ENCODE measurements around the gene CCDC7. TPM values are rescaled to one million over a fixed set of nuclear protein-coding genes. Genes with fewer than 3 reads are reported as not detected.
"Not testable (repeated sequence)": the region's sequence is repeated elsewhere in the genome, so short reads cannot be mapped to it uniquely, and the experiment has no call there.

The CCDC7 gene
- total RNA-seq, 2 experiments from 2014 or later: 9.8 to 12.3 TPM

- Histone ChIP-seq H3K79me2 (ENCODE audit: insufficient read depth, low read depth, low read length) (no peaks in the 10 kb centered on the region), H3K4me1 (ENCODE audit: insufficient read depth, low read length, poor library complexity, severe bottlenecking) (no peaks in the 10 kb centered on the region), H3K4me2 (ENCODE audit: low read length) (no peak overlapping the region), H3K36me3 (ENCODE audit: insufficient read depth, low read length) (no peaks in the 10 kb centered on the region), H3K4me3 (ENCODE audit: low read depth, low read length, poor library complexity, severe bottlenecking) (no peak overlapping the region), H3K9me3 (ENCODE audit: low read length) (0 out of 2 replicates have a peak, but pooled peaks cover 9% of the 10 kb centered on the region), H3K9me2 (ENCODE audit: insufficient read depth, low read length) (no peaks in the 10 kb centered on the region), H4K20me1 (ENCODE audit: insufficient read depth, low read length) (no peaks in the 10 kb centered on the region), H2AFZ (ENCODE audit: low read length) (no peak overlapping the region), H3K27ac (ENCODE audit: low read depth, low read length, poor library complexity, severe bottlenecking) (no peak overlapping the region)
- BruUV-seq (replicated peaks): no TSS peak
- TF ChIP-seq EZH2phosphoT487 (IDR thresholded peaks at IDR 0.05; ENCODE audit: borderline replicate concordance, low read depth, low read length) (no peak), CTCF (conservative IDR thresholded peaks at IDR 0.05; ENCODE audit: low read length) (no peak)
- ChIA-PET CTCF (ENCODE audit: unreplicated experiment) (no interaction called here), POLR2A (no interaction called here)
- DNase-seq (ENCODE audit: low spot score): no peak
- intact Hi-C loops (cut with micrococcal nuclease; ENCODE audit: unreplicated experiment): no loop called here
Measured at GRCh38 chr10:32646535-32646934, 200.6 kb downstream of the CCDC7 start.

GRCh38 chr10:32650246-32650655 is 204.3 kb downstream of the CCDC7 start:
- TF ChIP-seq EZH2phosphoT487 (IDR thresholded peaks at IDR 0.05; ENCODE audit: borderline replicate concordance, low read depth, low read length): no peak
- no peak for TF ChIP-seq CTCF (conservative IDR thresholded peaks at IDR 0.05; ENCODE audit: low read length)
- no peak overlapping the region for H3K4me2 ChIP-seq (ENCODE audit: low read length)
- 0 out of 2 replicates have a peak, but pooled peaks cover 9% of the 10 kb centered on the region for H3K9me3 ChIP-seq (ENCODE audit: low read length)
- intact Hi-C loops (cut with micrococcal nuclease; ENCODE audit: unreplicated experiment): no loop called here
- H3K79me2 ChIP-seq (ENCODE audit: insufficient read depth, low read depth, low read length): no peaks in the 10 kb centered on the region
- no peaks in the 10 kb centered on the region for H3K36me3 ChIP-seq (ENCODE audit: insufficient read depth, low read length)
- no TSS peak for BruUV-seq (replicated peaks)
- no peaks in the 10 kb centered on the region for H4K20me1 ChIP-seq (ENCODE audit: insufficient read depth, low read length)
- H2AFZ ChIP-seq (ENCODE audit: low read length): no peak overlapping the region
- H3K4me3 ChIP-seq (ENCODE audit: low read depth, low read length, poor library complexity, severe bottlenecking): no peak overlapping the region
- no peaks in the 10 kb centered on the region for H3K4me1 ChIP-seq (ENCODE audit: insufficient read depth, low read length, poor library complexity, severe bottlenecking)
- ChIA-PET POLR2A (no interaction called here), CTCF (ENCODE audit: unreplicated experiment) (no interaction called here)
- H3K27ac ChIP-seq (ENCODE audit: low read depth, low read length, poor library complexity, severe bottlenecking): no peak overlapping the region
- no peaks in the 10 kb centered on the region for H3K9me2 ChIP-seq (ENCODE audit: insufficient read depth, low read length)
- DNase-seq (ENCODE audit: low spot score): no peak

- H3K9me3 ChIP-seq (ENCODE audit: low read length); H3K4me1 ChIP-seq (ENCODE audit: insufficient read depth, low read length, poor library complexity, severe bottlenecking); H2AFZ ChIP-seq (ENCODE audit: low read length); H3K4me3 ChIP-seq (ENCODE audit: low read depth, low read length, poor library complexity, severe bottlenecking); H3K36me3 ChIP-seq (ENCODE audit: insufficient read depth, low read length); DNase-seq (ENCODE audit: low spot score); H3K4me2 ChIP-seq (ENCODE audit: low read length); intact Hi-C loops (cut with micrococcal nuclease; ENCODE audit: unreplicated experiment); H3K9me2 ChIP-seq (ENCODE audit: insufficient read depth, low read length); H4K20me1 ChIP-seq (ENCODE audit: insufficient read depth, low read length); CTCF ChIA-PET (ENCODE audit: unreplicated experiment); H3K27ac ChIP-seq (ENCODE audit: low read depth, low read length, poor library complexity, severe bottlenecking); BruUV-seq (replicated peaks); H3K79me2 ChIP-seq (ENCODE audit: insufficient read depth, low read depth, low read length); POLR2A ChIA-PET: not testable (repeated sequence)
Measured at GRCh38 chr10:32657430-32657829, 211.5 kb downstream of the CCDC7 start.
